PC-3 (cell line): Measurements from ENCODE around the gene PCBP1.

Experiments used
- EZH2 ChIP-seq: fragments of 300-600 bp; sonication (generic); IDR thresholded peaks from one replicate; pipeline ENCODE4 v1.6.1; 2017; ENCODE audit warnings: antibody characterized with exemption, mild to moderate bottlenecking, low read length; ENCODE audit not compliant: unreplicated experiment
- TF ChIP-seq, protein P1 (sequence below): fragments of 300-600 bp; sonication (generic); conservative IDR thresholded peaks from 2 replicates; pipeline ENCODE4 v1.5.1; 2017; ENCODE audit warnings: antibody characterized with exemption, low read depth, mild to moderate bottlenecking, low read length

DNA sequence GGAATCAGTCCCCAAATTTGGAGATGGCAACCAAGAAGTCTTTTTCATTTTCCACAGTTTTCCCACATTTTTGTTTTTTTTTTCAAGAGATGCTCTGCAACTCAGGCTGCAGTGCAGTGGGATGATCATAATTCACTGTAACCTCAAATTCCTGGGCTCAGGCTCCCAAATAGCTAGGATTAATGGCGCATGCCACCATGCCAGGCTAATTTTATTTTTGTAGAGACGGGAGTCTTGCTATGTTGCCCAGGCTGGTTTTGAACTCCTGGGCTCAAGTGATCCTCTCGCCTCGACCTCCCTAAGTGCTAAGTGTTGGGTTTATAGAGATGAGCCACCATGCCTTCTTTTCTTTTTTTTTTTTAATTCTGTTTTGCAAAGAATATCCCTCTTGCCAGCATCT lies 35.2 kb downstream of the PCBP1 start:
- TF ChIP-seq, protein P1, sequence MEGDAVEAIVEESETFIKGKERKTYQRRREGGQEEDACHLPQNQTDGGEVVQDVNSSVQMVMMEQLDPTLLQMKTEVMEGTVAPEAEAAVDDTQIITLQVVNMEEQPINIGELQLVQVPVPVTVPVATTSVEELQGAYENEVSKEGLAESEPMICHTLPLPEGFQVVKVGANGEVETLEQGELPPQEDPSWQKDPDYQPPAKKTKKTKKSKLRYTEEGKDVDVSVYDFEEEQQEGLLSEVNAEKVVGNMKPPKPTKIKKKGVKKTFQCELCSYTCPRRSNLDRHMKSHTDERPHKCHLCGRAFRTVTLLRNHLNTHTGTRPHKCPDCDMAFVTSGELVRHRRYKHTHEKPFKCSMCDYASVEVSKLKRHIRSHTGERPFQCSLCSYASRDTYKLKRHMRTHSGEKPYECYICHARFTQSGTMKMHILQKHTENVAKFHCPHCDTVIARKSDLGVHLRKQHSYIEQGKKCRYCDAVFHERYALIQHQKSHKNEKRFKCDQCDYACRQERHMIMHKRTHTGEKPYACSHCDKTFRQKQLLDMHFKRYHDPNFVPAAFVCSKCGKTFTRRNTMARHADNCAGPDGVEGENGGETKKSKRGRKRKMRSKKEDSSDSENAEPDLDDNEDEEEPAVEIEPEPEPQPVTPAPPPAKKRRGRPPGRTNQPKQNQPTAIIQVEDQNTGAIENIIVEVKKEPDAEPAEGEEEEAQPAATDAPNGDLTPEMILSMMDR = no peak
- no peak for TF ChIP-seq EZH2
